ENCODE measurements around the gene CC2D1A.
"Not testable (repeated sequence)": the region's sequence is repeated elsewhere in the genome, so short reads cannot be mapped to it uniquely, and the experiment has no call there.

Gene CC2D1A

GRCh38 chr19:13917888-13918406 lies 11.9 kb downstream of the CC2D1A start:
- FAIRE-seq = no peak
- no peak for TF ChIP-seq POLR2AphosphoS5 (IDR thresholded peaks at IDR 0.05; ENCODE audit: low read depth, low read length)
- no peak for TF ChIP-seq POLR2A (IDR thresholded peaks at IDR 0.05; ENCODE audit: low read depth, low read length)
- no peak for TF ChIP-seq TAF1 (IDR thresholded peaks at IDR 0.05; ENCODE audit: borderline replicate concordance, low read depth, low read length)
- DNase-seq (ENCODE audit: insufficient read length) = no peak

GRCh38 chr19:13918726-13919411 lies 12.9 kb downstream of the CC2D1A start:
- no peak for FAIRE-seq

GRCh38 chr19:13920524-13920923 lies 14.5 kb downstream of the CC2D1A start:
- no peak for TF ChIP-seq TAF1 (IDR thresholded peaks at IDR 0.05; ENCODE audit: borderline replicate concordance, low read depth, low read length)
- no peak for TF ChIP-seq POLR2A (IDR thresholded peaks at IDR 0.05; ENCODE audit: low read depth, low read length)
- no peak for TF ChIP-seq POLR2AphosphoS5 (IDR thresholded peaks at IDR 0.05; ENCODE audit: low read depth, low read length)

More at GRCh38 chr19:13918726-13919411, 12.9 kb downstream of the CC2D1A start:
- DNase-seq (ENCODE audit: insufficient read length) = no peak
- no peak for TF ChIP-seq POLR2AphosphoS5 (IDR thresholded peaks at IDR 0.05; ENCODE audit: low read depth, low read length)

GRCh38 chr19:13920940-13921747 lies 15.1 kb downstream of the CC2D1A start:
- FAIRE-seq = no peak
- DNase-seq (ENCODE audit: insufficient read length) = no peak
- TF ChIP-seq POLR2A (IDR thresholded peaks at IDR 0.05; ENCODE audit: low read depth, low read length) (no peak), POLR2AphosphoS5 (IDR thresholded peaks at IDR 0.05; ENCODE audit: low read depth, low read length) (no peak), TAF1 (IDR thresholded peaks at IDR 0.05; ENCODE audit: borderline replicate concordance, low read depth, low read length) (no peak)

More at GRCh38 chr19:13920524-13920923, 14.5 kb downstream of the CC2D1A start:
- DNase-seq (ENCODE audit: insufficient read length) (no peak), FAIRE-seq (no peak)

GRCh38 chr19:13922118-13922517 lies 16.1 kb downstream of the CC2D1A start:
- FAIRE-seq = not testable (repeated sequence)

GRCh38 chr19:13923194-13923987 lies 17.4 kb downstream of the CC2D1A start:
- TF ChIP-seq POLR2A (IDR thresholded peaks at IDR 0.05; ENCODE audit: low read depth, low read length) (no peak), POLR2AphosphoS5 (IDR thresholded peaks at IDR 0.05; ENCODE audit: low read depth, low read length) (no peak), TAF1 (IDR thresholded peaks at IDR 0.05; ENCODE audit: borderline replicate concordance, low read depth, low read length) (no peak)
- no peak for DNase-seq (ENCODE audit: insufficient read length)
- no peak for FAIRE-seq

More at GRCh38 chr19:13922118-13922517, 16.1 kb downstream of the CC2D1A start:
- not testable (repeated sequence) for DNase-seq (ENCODE audit: insufficient read length)

GRCh38 chr19:13926010-13926409 lies 20.0 kb downstream of the CC2D1A start:
- FAIRE-seq = no peak
- no peak for DNase-seq (ENCODE audit: insufficient read length)
- TF ChIP-seq TAF1 (IDR thresholded peaks at IDR 0.05; ENCODE audit: borderline replicate concordance, low read depth, low read length) (no peak), POLR2A (IDR thresholded peaks at IDR 0.05; ENCODE audit: low read depth, low read length) (no peak), POLR2AphosphoS5 (IDR thresholded peaks at IDR 0.05; ENCODE audit: low read depth, low read length) (no peak)

- DNase-seq (ENCODE audit: insufficient read length) = no peak
- TF ChIP-seq POLR2A (IDR thresholded peaks at IDR 0.05; ENCODE audit: low read depth, low read length) (no peak), POLR2AphosphoS5 (IDR thresholded peaks at IDR 0.05; ENCODE audit: low read depth, low read length) (no peak), TAF1 (IDR thresholded peaks at IDR 0.05; ENCODE audit: borderline replicate concordance, low read depth, low read length) (no peak)
- FAIRE-seq = no peak
These were observed 20.7 kb downstream of the CC2D1A start for GRCh38 chr19:13926715-13927114.

- FAIRE-seq (no peak), DNase-seq (ENCODE audit: insufficient read length) (no peak)
- no peak for TF ChIP-seq POLR2A (IDR thresholded peaks at IDR 0.05; ENCODE audit: low read depth, low read length)
- TF ChIP-seq POLR2AphosphoS5 (IDR thresholded peaks at IDR 0.05; ENCODE audit: low read depth, low read length) = no peak
- TF ChIP-seq TAF1 (IDR thresholded peaks at IDR 0.05; ENCODE audit: borderline replicate concordance, low read depth, low read length) = no peak
These were observed 23.3 kb downstream of the CC2D1A start for GRCh38 chr19:13929340-13929739.

- TF ChIP-seq TAF1 (IDR thresholded peaks at IDR 0.05; ENCODE audit: borderline replicate concordance, low read depth, low read length) (no peak), POLR2A (IDR thresholded peaks at IDR 0.05; ENCODE audit: low read depth, low read length) (no peak), POLR2AphosphoS5 (IDR thresholded peaks at IDR 0.05; ENCODE audit: low read depth, low read length) (no peak)
- DNase-seq (ENCODE audit: insufficient read length) (no peak), FAIRE-seq (no peak)
These were observed 24.0 kb downstream of the CC2D1A start for GRCh38 chr19:13929956-13930355.

GRCh38 chr19:13930402-13930801 lies 24.4 kb downstream of the CC2D1A start:
- TF ChIP-seq POLR2AphosphoS5 (IDR thresholded peaks at IDR 0.05; ENCODE audit: low read depth, low read length) (no peak), TAF1 (IDR thresholded peaks at IDR 0.05; ENCODE audit: borderline replicate concordance, low read depth, low read length) (no peak)
- DNase-seq (ENCODE audit: insufficient read length) (no peak), FAIRE-seq (no peak)

Data from GM12892 (cell line).